Fibroblast of villous mesenchyme (primary cell): Measurements from ENCODE around the gene TBX10. TPM values are rescaled to one million over a fixed set of nuclear protein-coding genes. Genes with fewer than 3 reads are reported as not detected.
A peak's percentile ranks its signal among the peaks of the same experiment; 100 is the strongest.

Source experiments
- DNase-seq: peaks from one replicate; pipeline ENCODE4 v3.0.0-alpha.2; 2010; ENCODE audit warnings: low read depth
- H3K4me3 ChIP-seq: 2 replicates; pipeline ENCODE4 v1.5.1; 2011; ENCODE audit warnings: low read depth, mild to moderate bottlenecking, low read length
- CTCF ChIP-seq: IDR thresholded peaks from 2 replicates; pipeline ENCODE4 v1.5.1; 2012; ENCODE audit warnings: low read depth, mild to moderate bottlenecking, low read length; ENCODE audit not compliant: insufficient read depth
- small RNA-seq: library from RNA; depleted of rRNA; stranded (forward); fragments of <200 nt; gene quantifications from one replicate; pipeline ENCODE3, GENCODE V24; 2012
- total RNA-seq: library from RNA; depleted of rRNA; stranded (reverse); fragments of >200 nt; gene quantifications from 2 replicates; pipeline ENCODE4 v1.2.3, GENCODE V29; 2012

TBX10 gene
- total RNA-seq, 1 donor, result not detected

DNA sequence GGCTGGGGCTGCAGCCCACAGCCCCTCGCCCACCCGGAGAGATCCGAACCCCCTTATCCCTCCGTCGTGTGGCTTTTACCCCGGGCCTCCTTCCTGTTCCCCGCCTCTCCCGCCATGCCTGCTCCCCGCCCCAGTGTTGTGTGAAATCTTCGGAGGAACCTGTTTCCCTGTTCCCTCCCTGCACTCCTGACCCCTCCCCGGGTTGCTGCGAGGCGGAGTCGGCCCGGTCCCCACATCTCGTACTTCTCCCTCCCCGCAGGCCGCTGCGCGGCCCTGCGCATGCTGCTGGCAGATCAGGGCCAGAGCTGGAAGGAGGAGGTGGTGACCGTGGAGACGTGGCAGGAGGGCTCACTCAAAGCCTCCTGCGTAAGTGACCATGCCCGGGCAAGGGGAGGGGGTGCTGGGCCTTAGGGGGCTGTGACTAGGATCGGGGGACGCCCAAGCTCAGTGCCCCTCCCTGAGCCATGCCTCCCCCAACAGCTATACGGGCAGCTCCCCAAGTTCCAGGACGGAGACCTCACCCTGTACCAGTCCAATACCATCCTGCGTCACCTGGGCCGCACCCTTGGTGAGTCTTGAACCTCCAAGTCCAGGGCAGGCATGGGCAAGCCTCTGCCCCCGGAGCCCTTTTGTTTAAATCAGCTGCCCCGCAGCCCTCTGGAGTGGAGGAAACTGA lies 55.2 kb downstream of the TBX10 start:
- TF ChIP-seq CTCF, result no peak
- H3K4me3 ChIP-seq, result peak overlapping the region; percentile 80
- peak; percentile 67 for DNase-seq

GRCh38 chr11:67583247-67584204 lies 56.0 kb downstream of the TBX10 start, which contains the start of gene GSTP1:
GSTP1 (plus strand) TSS chr11:67583812; CDS start chr11:67583844, 32 bp downstream.
- peak; percentile 68 for TF ChIP-seq CTCF
- peak; percentile 93 for DNase-seq
- H3K4me3 ChIP-seq, result peak within 1 kb of the TSS; percentile 80

GRCh38 chr11:67582011-67582410 lies 57.6 kb downstream of the TBX10 start:
- no peak for TF ChIP-seq CTCF
- DNase-seq, result no peak
- no peak overlapping the region for H3K4me3 ChIP-seq

- no peak overlapping the region for H3K4me3 ChIP-seq
- DNase-seq, result no peak
- no peak for TF ChIP-seq CTCF
Observed at GRCh38 chr11:67581469-67581868, 58.1 kb downstream of the TBX10 start.

Small RNA genes within 50 kb of the gene (small RNA-seq; reads per million reads assigned to genes)
- gene AP003385.3 (not detected), gene RPL37P2 (0.75 reads per million)

Other genes with a start within 250 kb of the TBX10 start
- gene RAD9A, start 247.8 kb downstream of the TBX10 start, total RNA-seq, result 4.3 and 6.4 TPM in 2 replicates
- 172 and 202 TPM in 2 replicates for gene PPP1CA, start 237.9 kb downstream of the TBX10 start, total RNA-seq
- gene TBC1D10C, start 235.7 kb downstream of the TBX10 start, total RNA-seq, result not detected in 2 replicates
- gene CARNS1, start 224.1 kb downstream of the TBX10 start, total RNA-seq, result not detected in 2 replicates
- gene RPS6KB2, start 211.3 kb downstream of the TBX10 start, total RNA-seq, result 42.3 and 47.0 TPM in 2 replicates
- 0.32 TPM in 1 of 2 replicates, not detected in the other for gene PTPRCAP, start 202.1 kb downstream of the TBX10 start, total RNA-seq
- gene CORO1B, start 196.3 kb downstream of the TBX10 start, total RNA-seq, result 85.5 and 102 TPM in 2 replicates
- gene GPR152, start 187.0 kb downstream of the TBX10 start, total RNA-seq, result not detected in 2 replicates
- gene CABP4, start 184.4 kb downstream of the TBX10 start, total RNA-seq, result not detected in 2 replicates
- 18.4 and 18.6 TPM in 2 replicates for gene TMEM134, start 170.5 kb downstream of the TBX10 start, total RNA-seq
- gene AIP, start 156.7 kb downstream of the TBX10 start, total RNA-seq, result 42.7 and 55.1 TPM in 2 replicates
- gene PITPNM1, start 134.4 kb downstream of the TBX10 start, total RNA-seq, result 21.9 and 22.9 TPM in 2 replicates
- gene CDK2AP2, start 131.6 kb downstream of the TBX10 start, total RNA-seq, result 13.5 and 16.8 TPM in 2 replicates
- not detected in 2 replicates for gene CABP2, start 116.3 kb downstream of the TBX10 start, total RNA-seq
- gene GSTP1, start 56.0 kb downstream of the TBX10 start, total RNA-seq, result 495 and 721 TPM in 2 replicates
- gene NDUFV1, start 32.8 kb downstream of the TBX10 start, total RNA-seq, result 140 and 178 TPM in 2 replicates
- 4.7 and 5.8 TPM in 2 replicates for gene NUDT8, start 9.8 kb downstream of the TBX10 start, total RNA-seq
- gene ACY3, start 11.0 kb upstream of the TBX10 start, total RNA-seq, result not detected in 2 replicates
- gene ALDH3B2, start 34.9 kb upstream of the TBX10 start, total RNA-seq, result not detected in 2 replicates